Measurements from ENCODE around the gene AKR1C2.
"Not testable (repeated sequence)": the region's sequence is repeated elsewhere in the genome, so short reads cannot be mapped to it uniquely, and the experiment has no call there.

The AKR1C2 gene

GRCh38 chr10:5003127-5004029, at the start of gene AKR1C2:
AKR1C2 (minus strand) TSS chr10:5003857; CDS start chr10:5003835, 22 bp downstream.
- DNase-seq (ENCODE audit: low read depth) = not testable (repeated sequence)

- not testable (repeated sequence) for DNase-seq (ENCODE audit: low read depth)
Measured at GRCh38 chr10:5052951-5053500, 49.4 kb upstream of the AKR1C2 start.

GRCh38 chr10:5047912-5048628, 44.4 kb upstream of the AKR1C2 start:
- no peak for DNase-seq (ENCODE audit: low read depth)

- not testable (repeated sequence) for DNase-seq (ENCODE audit: low read depth)
Measured at GRCh38 chr10:5047055-5047454, 43.4 kb upstream of the AKR1C2 start.

- DNase-seq (ENCODE audit: low read depth) = no peak
Measured at GRCh38 chr10:5046410-5046809, 42.8 kb upstream of the AKR1C2 start.

- DNase-seq (ENCODE audit: low read depth) = no peak
Measured at GRCh38 chr10:5045095-5045494, 41.4 kb upstream of the AKR1C2 start.

- no peak for DNase-seq (ENCODE audit: low read depth)
Measured at GRCh38 chr10:5043716-5044115, 40.1 kb upstream of the AKR1C2 start.

- DNase-seq (ENCODE audit: low read depth) = no peak
Measured at GRCh38 chr10:5042922-5043321, 39.3 kb upstream of the AKR1C2 start.

GRCh38 chr10:5041471-5042023, 37.9 kb upstream of the AKR1C2 start:
- no peak for DNase-seq (ENCODE audit: low read depth)

- no peak for DNase-seq (ENCODE audit: low read depth)
Measured at GRCh38 chr10:5040781-5041470, 37.3 kb upstream of the AKR1C2 start.

GRCh38 chr10:5040010-5040673, 36.5 kb upstream of the AKR1C2 start:
- no peak for DNase-seq (ENCODE audit: low read depth)

- no peak for DNase-seq (ENCODE audit: low read depth)
Measured at GRCh38 chr10:5038733-5039132, 35.1 kb upstream of the AKR1C2 start.

- no peak for DNase-seq (ENCODE audit: low read depth)
Measured at GRCh38 chr10:5038101-5038500, 34.4 kb upstream of the AKR1C2 start.

- no peak for DNase-seq (ENCODE audit: low read depth)
Measured at GRCh38 chr10:5036511-5036910, 32.9 kb upstream of the AKR1C2 start.

GRCh38 chr10:5035356-5035755, 31.7 kb upstream of the AKR1C2 start:
- no peak for DNase-seq (ENCODE audit: low read depth)

GRCh38 chr10:5034588-5034987, 30.9 kb upstream of the AKR1C2 start:
- DNase-seq (ENCODE audit: low read depth) = no peak

GRCh38 chr10:5033061-5033778, 29.6 kb upstream of the AKR1C2 start:
- DNase-seq (ENCODE audit: low read depth) = no peak

GRCh38 chr10:5032444-5032843, 28.8 kb upstream of the AKR1C2 start:
- not testable (repeated sequence) for DNase-seq (ENCODE audit: low read depth)

- not testable (repeated sequence) for DNase-seq (ENCODE audit: low read depth)
Measured at GRCh38 chr10:5031588-5031987, 27.9 kb upstream of the AKR1C2 start.

GRCh38 chr10:5030989-5031388, 27.3 kb upstream of the AKR1C2 start:
- DNase-seq (ENCODE audit: low read depth) = no peak

- not testable (repeated sequence) for DNase-seq (ENCODE audit: low read depth)
Measured at GRCh38 chr10:5025461-5025881, 21.8 kb upstream of the AKR1C2 start.

Measured in stimulated activated CD4-positive, alpha-beta T cell treated with anti-CD3 and anti-CD28 coated beads, Interleukin-2, amount 100 ng/mL, for 4 hours (primary cell).